Left lung (tissue), 10 donors: ENCODE data around the gene MXD4. TPM values are rescaled to one million over a fixed set of nuclear protein-coding genes. Genes with fewer than 3 reads are reported as not detected.

ENCODE experiments used
- ATAC-seq: fragments of 200-7000 bp; cut with Tn5 transposase; one replicate; pipeline ENCODE4 v1.9.1; 2020; ENCODE audit warnings: moderate library complexity
- DNase-seq, 4 donors: peaks; one replicate each; pipeline ENCODE4 v3.0.0-alpha.2; 2013 to 2020
- H3K27ac ChIP-seq, 2 donors: fragments of 200-600 bp; sonication (generic) in 1 of 2; one replicate each; pipeline versions ENCODE4 v1.5.0 to v1.8.0; 2020 to 2021
- H3K27me3 ChIP-seq, 2 donors: fragments of 200-600 bp; sonication (generic) in 1 of 2; one replicate each; pipeline versions ENCODE4 v1.5.0 to v1.8.0; 2020 to 2021
- H3K36me3 ChIP-seq, 2 donors: fragments of 200-600 bp; sonication (generic) in 1 of 2; one replicate each; pipeline versions ENCODE4 v1.5.0 to v1.8.0; 2020 to 2021
- H3K4me1 ChIP-seq, 2 donors: fragments of 200-600 bp; one replicate each; pipeline ENCODE4 v1.8.0; 2021
- H3K4me3 ChIP-seq, 2 donors: fragments of 200-600 bp; sonication (generic) in 1 of 2; one replicate each; pipeline versions ENCODE4 v1.5.0 to v1.8.0; 2020 to 2021; ENCODE audit warnings: mild to moderate bottlenecking in 1 of 2
- H3K9me3 ChIP-seq, 2 donors: fragments of 200-600 bp; sonication (generic) in 1 of 2; one replicate each; pipeline versions ENCODE4 v1.5.0 to v1.8.0; 2020 to 2021
- intact Hi-C, 2 donors: fragments of 100-400 bp; cut with DNase I; formaldehyde crosslinking; loops; one replicate each; pipeline versions ENCODE4 v1.11.2 to v1.14.2; 2022
- polyA plus RNA-seq, 6 donors: library from polyadenylated mRNA; unstranded; fragments of 120-200 nt; gene quantifications; one replicate each; pipeline ENCODE4 v1.2.1, GENCODE V29; 2013; ENCODE audit not compliant: insufficient read length in 6 of 6
- total RNA-seq, 2 donors: library from RNA; stranded (reverse); fragmentation: NEBNext Ultra II Directional; extraction: Animal tissue kit (Norgen Biotek cat#: 25700); gene quantifications; one replicate each; pipeline ENCODE4 v1.2.1, GENCODE V29; 2021
- TF ChIP-seq, protein P1 (sequence below), 2 donors: fragments of 200-600 bp; sonication (generic) in 1 of 2; IDR thresholded peaks; one replicate each; pipeline versions ENCODE4 v1.5.0 to v1.8.0; 2021; ENCODE audit warnings: antibody characterized with exemption in 2 of 2
- donor health status: DM: no; HTN: yes; CAD: no.
- donor health status: DM: no; HTN: no; CAD: no.

MXD4 gene
- total and polyA plus RNA-seq, 8 donors: 52.4 to 113 (median 81.9) TPM

DNA sequence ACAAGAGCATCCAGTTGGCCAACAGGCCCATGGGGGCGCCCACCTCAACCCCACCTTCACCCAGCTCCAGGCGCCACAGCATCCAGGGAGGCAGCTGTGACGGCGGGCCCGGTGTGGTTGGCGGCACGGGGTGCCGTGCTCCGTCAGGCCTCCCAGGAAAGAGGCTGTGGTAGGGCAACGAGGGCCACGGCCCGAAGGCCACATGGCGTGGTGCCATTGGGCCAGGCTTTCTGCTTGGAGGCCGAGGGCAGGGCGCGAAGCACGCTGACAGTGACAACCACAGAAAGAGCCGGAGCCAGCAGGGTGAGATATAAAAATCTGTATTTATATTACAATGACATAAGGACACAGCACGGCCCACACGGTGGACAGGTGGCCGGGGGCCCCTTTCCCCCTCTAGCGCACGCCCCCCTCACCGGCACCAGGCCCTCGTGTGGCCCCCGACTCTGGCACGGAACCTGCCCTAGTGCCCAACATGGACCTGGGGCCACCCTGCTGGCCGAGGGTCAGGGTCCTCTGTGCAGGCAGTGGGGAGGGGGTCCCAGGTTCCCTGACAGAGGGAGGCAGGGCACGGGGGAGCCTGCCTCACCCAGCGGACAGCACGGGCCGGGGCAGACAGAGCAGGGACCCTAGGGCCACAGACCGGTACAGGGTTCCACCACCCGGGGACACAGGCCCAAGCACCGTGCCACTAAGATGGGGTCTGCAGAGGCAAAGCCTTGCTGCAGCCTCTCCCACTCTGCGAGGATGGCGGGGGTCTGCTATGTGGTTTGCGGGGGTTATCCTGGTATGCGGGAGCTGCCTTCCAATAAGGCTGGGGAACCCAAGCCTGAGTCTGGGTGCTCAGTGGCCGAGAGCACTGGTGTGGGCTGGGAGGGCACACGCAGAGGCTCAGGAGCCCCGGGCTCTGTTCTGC lies 14.5 kb downstream of the MXD4 start:
- H3K9me3 ChIP-seq: no peaks in the 10 kb centered on the region
- intact Hi-C loops: no loop called here

DNA sequence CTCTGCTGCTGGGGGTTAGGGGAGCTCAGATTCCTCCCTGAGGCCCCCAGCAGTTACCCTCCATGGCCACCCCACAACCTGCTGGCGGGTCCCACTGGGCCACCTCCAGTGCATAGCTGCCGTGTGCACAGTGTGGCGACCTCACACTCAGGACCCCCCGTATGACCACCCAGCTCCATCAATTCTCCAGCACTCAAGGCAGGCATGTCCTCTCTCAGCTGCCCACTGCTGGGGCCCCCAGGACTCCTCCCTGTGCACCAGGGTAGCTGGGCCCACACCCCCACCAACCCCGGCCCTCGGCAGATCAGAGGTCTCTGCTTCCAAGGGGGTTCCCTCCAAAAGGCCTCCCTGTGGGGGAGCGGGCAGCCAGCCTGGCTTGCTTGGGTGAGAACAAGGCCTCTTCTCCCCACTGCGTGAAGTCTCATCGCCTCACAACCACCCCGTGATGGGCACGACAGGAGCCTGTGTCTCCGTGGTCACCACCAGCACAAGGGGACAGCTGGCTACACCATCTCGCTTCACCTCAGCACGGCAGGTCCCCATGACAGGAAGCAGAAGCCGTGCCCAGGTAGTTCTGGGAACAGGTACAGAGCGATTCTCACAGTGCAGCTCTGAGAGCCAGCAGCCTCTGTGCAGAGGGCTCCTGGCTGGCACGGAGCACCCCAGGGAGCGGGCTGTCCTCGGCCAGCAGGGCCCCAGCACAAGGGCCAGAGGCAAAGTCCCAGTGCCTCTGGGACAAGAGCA lies 15.4 kb downstream of the MXD4 start:
- DNase-seq (peak in 1 of 4 donors; percentile 50), ATAC-seq (no peak)
- no peak overlapping the region for H3K27ac ChIP-seq
- peaks cover 6 to 27% of the 10 kb centered on the region in 2 donors for H3K4me1 ChIP-seq
- H3K9me3 ChIP-seq: no peaks in the 10 kb centered on the region
- peaks cover 0 to 44% of the 10 kb centered on the region in 2 donors for H3K36me3 ChIP-seq
- H3K27me3 ChIP-seq: no peaks in the 10 kb centered on the region
- intact Hi-C loops: no loop called here
- TF ChIP-seq, protein P1, sequence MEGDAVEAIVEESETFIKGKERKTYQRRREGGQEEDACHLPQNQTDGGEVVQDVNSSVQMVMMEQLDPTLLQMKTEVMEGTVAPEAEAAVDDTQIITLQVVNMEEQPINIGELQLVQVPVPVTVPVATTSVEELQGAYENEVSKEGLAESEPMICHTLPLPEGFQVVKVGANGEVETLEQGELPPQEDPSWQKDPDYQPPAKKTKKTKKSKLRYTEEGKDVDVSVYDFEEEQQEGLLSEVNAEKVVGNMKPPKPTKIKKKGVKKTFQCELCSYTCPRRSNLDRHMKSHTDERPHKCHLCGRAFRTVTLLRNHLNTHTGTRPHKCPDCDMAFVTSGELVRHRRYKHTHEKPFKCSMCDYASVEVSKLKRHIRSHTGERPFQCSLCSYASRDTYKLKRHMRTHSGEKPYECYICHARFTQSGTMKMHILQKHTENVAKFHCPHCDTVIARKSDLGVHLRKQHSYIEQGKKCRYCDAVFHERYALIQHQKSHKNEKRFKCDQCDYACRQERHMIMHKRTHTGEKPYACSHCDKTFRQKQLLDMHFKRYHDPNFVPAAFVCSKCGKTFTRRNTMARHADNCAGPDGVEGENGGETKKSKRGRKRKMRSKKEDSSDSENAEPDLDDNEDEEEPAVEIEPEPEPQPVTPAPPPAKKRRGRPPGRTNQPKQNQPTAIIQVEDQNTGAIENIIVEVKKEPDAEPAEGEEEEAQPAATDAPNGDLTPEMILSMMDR (IDR thresholded peaks at IDR 0.05): no peak
- H3K4me3 ChIP-seq: no peak overlapping the region

More for the DNA sequence above, 14.5 kb downstream of the MXD4 start:
- Histone ChIP-seq H3K4me3 (no peak overlapping the region), H3K27ac (no peak overlapping the region), H3K27me3 (no peaks in the 10 kb centered on the region), H3K4me1 (peaks cover 6 to 25% of the 10 kb centered on the region in 2 donors), H3K36me3 (peaks cover 0 to 52% of the 10 kb centered on the region in 2 donors)
- ATAC-seq (no peak), DNase-seq (peak in 1 of 4 donors; percentile 71)
- TF ChIP-seq, protein P1 (IDR thresholded peaks at IDR 0.05): no peak

DNA sequence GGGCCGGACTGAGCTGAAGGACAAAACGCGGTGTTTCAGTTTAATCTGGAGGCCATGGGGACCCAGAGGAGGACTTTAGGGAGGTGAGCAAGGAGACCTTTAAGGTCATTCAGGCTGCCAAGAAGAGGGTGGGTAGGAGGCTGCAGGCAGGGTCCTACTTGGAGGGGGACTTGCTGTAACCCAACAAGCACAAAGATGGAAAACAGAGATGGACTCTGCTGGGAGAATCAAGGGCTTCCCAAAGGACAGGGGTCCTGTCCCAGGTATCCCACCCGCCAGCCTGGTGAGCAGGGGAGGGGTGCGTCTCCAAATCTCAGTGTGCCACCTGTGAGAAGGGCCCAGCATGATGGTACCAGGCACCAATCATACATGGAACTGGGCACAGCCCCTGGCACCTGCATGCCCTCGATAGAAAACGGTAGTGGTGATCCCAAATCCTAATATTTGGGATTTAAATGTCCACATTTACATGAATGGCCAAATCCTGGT lies 16.1 kb downstream of the MXD4 start:
- peaks cover 8 to 33% of the 10 kb centered on the region in 2 donors for H3K4me1 ChIP-seq
- no peak for DNase-seq
- TF ChIP-seq, protein P1 (IDR thresholded peaks at IDR 0.05): no peak
- ATAC-seq: no peak
- no peaks in the 10 kb centered on the region for H3K9me3 ChIP-seq
- intact Hi-C loops: no loop called here
- peaks cover 0 to 37% of the 10 kb centered on the region in 2 donors for H3K36me3 ChIP-seq
- no peaks in the 10 kb centered on the region for H3K27me3 ChIP-seq
- peak overlapping the region; percentile 14 to 70 for H3K27ac ChIP-seq
- H3K4me3 ChIP-seq: no peak overlapping the region

DNA sequence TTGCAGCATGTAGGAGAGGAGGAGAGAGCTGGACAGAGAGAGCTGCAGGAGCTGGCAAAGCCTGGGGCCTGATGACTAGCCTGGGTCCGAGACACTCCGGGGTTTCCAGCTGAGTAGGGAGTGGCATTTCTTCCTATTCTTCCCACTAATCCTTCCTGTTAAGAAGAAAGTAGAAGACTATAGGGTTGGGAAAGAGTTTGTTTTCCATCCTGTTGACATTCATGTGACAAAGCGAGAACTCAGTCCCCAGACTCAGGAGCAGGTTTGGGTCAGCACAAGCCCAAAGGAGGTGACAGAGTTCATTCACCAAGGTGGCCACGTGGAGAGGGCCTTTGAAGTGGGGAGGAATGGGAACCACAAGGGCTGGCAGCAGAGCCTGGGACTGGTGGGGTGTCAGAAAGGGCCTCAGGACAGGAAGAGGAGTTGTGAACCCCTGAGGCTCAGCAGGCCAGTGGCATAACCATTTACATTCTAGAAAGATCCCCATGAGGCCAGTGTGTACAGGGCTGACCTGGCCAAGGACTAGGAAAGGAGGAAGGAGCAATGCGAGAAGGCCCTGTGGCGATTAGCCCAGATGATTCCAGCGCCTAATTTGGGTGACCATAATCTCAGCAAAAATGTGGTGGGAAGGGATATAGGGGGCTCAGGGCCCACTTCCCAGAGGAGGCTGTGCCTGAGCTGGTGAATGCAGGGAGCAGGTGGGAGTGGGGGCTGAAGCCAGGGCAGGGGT lies 16.7 kb downstream of the MXD4 start:
- no peaks in the 10 kb centered on the region for H3K9me3 ChIP-seq
- peak overlapping the region; percentile 14 to 70 for H3K27ac ChIP-seq
- ATAC-seq (no peak), DNase-seq (no peak)
- peaks cover 14 to 40% of the 10 kb centered on the region in 2 donors for H3K4me1 ChIP-seq
- TF ChIP-seq, protein P1 (IDR thresholded peaks at IDR 0.05): no peak
- no peak overlapping the region for H3K4me3 ChIP-seq
- H3K27me3 ChIP-seq: no peaks in the 10 kb centered on the region
- intact Hi-C loops: no loop called here
- H3K36me3 ChIP-seq: peaks cover 0 to 31% of the 10 kb centered on the region in 2 donors
